Mesothelial cell of epicardium (in vitro differentiated cells): ENCODE results near the gene TRIM41. TPM values are rescaled to one million over a fixed set of nuclear protein-coding genes. Genes with fewer than 3 reads are reported as not detected.

Experiments used
- DNase-seq, 2 experiments: peaks; one replicate each; pipeline ENCODE4 v3.0.0; 2021; ENCODE audit warnings: low spot score in 2 of 2; ENCODE audit not compliant: unreplicated experiment in 2 of 2
- H3K27ac Mint-ChIP-seq: 2 replicates; pipeline ENCODE4 v1.8.0; 2021; ENCODE audit warnings: mixed read lengths
- H3K27me3 Mint-ChIP-seq: 2 replicates; pipeline ENCODE4 v1.8.0; 2021; ENCODE audit warnings: low read depth, mixed read lengths
- H3K36me3 Mint-ChIP-seq: 2 replicates; pipeline ENCODE4 v1.8.0; 2021; ENCODE audit warnings: mixed read lengths
- H3K4me1 Mint-ChIP-seq: 2 replicates; pipeline ENCODE4 v1.8.0; 2021; ENCODE audit warnings: mixed read lengths
- H3K4me3 Mint-ChIP-seq: 2 replicates; pipeline ENCODE4 v1.8.0; 2021; ENCODE audit warnings: mild to moderate bottlenecking, moderate library complexity, mixed read lengths
- H3K9me3 Mint-ChIP-seq: 2 replicates; pipeline ENCODE4 v1.8.0; 2021; ENCODE audit warnings: mixed read lengths
- total RNA-seq: library from RNA; stranded (reverse); gene quantifications from 3 replicates; pipeline ENCODE4 v1.2.1, GENCODE V29; 2021
- TF ChIP-seq, protein P1 (sequence below): fragments of 200-600 bp; sonication (generic); IDR thresholded peaks from one replicate; pipeline ENCODE4 v1.5.0; 2021; ENCODE audit warnings: antibody characterized with exemption; ENCODE audit not compliant: unreplicated experiment

Gene TRIM41
- total RNA-seq, 1 donor from 2014 or later: 27.9 TPM

DNA sequence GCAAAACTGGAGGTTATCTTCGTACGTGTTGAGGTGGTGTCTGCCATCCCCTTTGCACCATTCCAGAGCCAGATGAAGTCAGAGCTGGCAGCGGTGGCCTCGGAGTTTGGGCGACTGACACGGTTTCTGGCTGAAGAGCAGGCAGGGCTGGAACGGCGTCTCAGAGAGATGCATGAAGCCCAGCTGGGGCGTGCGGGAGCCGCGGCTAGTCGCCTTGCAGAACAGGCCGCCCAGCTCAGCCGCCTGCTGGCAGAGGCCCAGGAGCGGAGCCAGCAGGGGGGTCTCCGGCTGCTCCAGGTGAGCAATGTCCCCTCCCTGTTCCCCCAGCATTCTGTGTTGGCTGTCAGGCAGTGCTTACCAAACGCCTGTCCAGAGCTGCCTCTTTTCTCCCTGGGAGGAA is 9.5 kb downstream of the TRIM41 start:
- no peaks in the 10 kb centered on the region for H3K9me3 Mint-ChIP-seq
- H3K27me3 Mint-ChIP-seq: no peaks in the 10 kb centered on the region
- H3K4me3 Mint-ChIP-seq: no peak overlapping the region
- no peak overlapping the region for H3K27ac Mint-ChIP-seq
- H3K4me1 Mint-ChIP-seq: no peaks in the 10 kb centered on the region
- peaks cover 32% of the 10 kb centered on the region for H3K36me3 Mint-ChIP-seq
- no peak for DNase-seq
- TF ChIP-seq, protein P1, sequence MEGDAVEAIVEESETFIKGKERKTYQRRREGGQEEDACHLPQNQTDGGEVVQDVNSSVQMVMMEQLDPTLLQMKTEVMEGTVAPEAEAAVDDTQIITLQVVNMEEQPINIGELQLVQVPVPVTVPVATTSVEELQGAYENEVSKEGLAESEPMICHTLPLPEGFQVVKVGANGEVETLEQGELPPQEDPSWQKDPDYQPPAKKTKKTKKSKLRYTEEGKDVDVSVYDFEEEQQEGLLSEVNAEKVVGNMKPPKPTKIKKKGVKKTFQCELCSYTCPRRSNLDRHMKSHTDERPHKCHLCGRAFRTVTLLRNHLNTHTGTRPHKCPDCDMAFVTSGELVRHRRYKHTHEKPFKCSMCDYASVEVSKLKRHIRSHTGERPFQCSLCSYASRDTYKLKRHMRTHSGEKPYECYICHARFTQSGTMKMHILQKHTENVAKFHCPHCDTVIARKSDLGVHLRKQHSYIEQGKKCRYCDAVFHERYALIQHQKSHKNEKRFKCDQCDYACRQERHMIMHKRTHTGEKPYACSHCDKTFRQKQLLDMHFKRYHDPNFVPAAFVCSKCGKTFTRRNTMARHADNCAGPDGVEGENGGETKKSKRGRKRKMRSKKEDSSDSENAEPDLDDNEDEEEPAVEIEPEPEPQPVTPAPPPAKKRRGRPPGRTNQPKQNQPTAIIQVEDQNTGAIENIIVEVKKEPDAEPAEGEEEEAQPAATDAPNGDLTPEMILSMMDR: no peak

DNA sequence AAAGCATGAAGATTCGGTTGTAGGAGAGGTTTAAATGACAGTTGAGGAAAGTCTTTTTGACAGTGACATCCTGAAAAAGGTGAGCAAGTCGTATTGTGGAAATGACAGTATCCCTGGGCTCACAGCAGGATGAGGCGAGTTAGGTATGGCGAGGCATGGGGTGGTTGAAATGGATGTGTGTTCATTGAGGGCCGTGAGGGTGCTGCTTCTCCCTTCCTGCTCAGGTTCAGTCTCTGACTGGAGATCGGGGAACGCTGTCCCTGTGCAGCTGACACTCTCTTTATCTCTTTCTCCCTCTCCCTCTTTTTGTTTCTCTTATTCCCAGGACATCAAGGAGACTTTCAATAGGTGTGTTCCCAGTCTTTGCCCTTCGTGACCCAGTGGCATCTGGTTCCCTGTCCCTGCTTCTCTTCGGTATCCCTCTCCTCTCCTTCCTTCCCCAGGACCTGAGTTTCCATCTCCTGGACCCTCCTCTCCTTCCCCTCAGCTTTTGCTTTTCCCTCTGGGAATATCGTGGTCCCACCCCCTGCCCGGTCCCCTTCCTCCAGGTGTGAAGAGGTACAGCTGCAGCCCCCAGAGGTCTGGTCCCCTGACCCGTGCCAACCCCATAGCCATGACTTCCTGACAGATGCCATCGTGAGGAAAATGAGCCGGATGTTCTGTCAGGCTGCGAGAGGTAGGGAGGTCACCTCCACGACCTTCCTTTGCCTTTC is 10.2 kb downstream of the TRIM41 start:
- Mint-ChIP-seq H3K9me3 (no peaks in the 10 kb centered on the region), H3K27me3 (no peaks in the 10 kb centered on the region), H3K4me3 (no peak overlapping the region), H3K4me1 (no peaks in the 10 kb centered on the region), H3K36me3 (peaks cover 37% of the 10 kb centered on the region), H3K27ac (peak overlapping the region; percentile 16)
- DNase-seq: no peak
- TF ChIP-seq, protein P1: no peak

DNA sequence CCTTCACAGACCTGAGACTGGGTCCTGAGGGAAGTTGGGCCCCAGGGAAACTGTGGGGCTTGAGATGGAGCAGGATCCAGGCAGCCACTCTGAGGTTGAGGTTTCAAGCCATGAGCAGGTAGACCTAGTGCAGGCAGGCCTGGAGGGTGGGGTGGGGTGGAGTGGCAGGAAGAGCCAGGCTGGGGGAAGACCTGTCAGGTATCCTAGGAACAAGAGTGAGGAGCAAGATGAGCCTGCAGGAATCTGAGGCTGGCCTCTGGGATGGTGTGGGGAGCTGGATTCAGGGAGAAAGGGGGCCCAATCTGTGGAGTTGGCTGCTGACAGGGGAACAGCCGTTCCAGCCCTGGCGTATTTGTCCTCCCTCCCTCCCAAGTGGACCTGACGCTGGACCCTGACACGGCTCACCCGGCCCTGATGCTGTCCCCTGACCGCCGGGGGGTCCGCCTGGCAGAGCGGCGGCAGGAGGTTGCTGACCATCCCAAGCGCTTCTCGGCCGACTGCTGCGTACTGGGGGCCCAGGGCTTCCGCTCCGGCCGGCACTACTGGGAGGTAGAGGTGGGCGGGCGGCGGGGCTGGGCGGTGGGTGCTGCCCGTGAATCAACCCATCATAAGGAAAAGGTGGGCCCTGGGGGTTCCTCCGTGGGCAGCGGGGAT is 10.8 kb downstream of the TRIM41 start:
- Mint-ChIP-seq H3K4me1 (no peaks in the 10 kb centered on the region), H3K36me3 (peaks cover 41% of the 10 kb centered on the region)

DNA sequence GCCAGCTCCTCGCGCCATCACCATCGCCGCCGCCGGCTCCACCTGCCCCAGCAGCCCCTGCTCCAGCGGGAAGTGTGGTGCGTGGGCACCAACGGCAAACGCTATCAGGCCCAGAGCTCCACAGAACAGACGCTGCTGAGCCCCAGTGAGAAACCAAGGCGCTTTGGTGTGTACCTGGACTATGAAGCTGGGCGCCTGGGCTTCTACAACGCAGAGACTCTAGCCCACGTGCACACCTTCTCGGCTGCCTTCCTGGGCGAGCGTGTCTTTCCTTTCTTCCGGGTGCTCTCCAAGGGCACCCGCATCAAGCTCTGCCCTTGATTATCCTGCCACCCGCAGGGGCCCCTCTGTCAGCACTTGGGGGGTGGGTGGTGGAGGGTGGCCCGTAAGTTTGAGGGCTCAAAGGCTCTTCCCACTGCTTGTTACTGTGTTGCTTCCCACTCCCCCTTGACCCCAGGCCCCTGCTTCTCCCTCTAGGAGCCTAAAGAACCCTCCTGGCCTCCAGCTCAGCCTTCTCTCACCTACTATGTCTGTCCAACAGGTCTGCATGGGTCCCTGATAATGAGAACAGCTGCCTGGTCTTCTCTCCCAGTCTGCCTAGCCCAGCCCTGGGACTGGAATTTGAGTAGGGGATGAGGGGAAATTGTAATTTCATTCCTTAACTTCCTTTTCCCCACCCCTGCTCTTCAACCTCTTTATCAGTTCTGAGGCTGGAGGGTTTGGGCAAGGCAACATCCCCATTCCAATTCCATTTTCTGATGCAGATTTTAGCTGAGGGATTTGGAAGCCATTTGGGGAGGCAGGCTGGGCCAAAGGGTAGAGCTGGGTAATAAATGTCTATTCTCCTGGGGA is 11.6 kb downstream of the TRIM41 start:
- TF ChIP-seq, protein P1: no peak
- H3K27ac Mint-ChIP-seq: peak overlapping the region; percentile 73
- H3K36me3 Mint-ChIP-seq: peaks cover 44% of the 10 kb centered on the region
- no peak overlapping the region for H3K4me3 Mint-ChIP-seq
- no peaks in the 10 kb centered on the region for H3K9me3 Mint-ChIP-seq
- no peaks in the 10 kb centered on the region for H3K27me3 Mint-ChIP-seq
- no peak for DNase-seq
- H3K4me1 Mint-ChIP-seq: peaks cover 2% of the 10 kb centered on the region

More for the DNA sequence above, 10.8 kb downstream of the TRIM41 start:
- H3K27ac Mint-ChIP-seq: no peak overlapping the region
- no peak overlapping the region for H3K4me3 Mint-ChIP-seq
- TF ChIP-seq, protein P1: no peak
- no peaks in the 10 kb centered on the region for H3K27me3 Mint-ChIP-seq
- no peak for DNase-seq
- H3K9me3 Mint-ChIP-seq: no peaks in the 10 kb centered on the region

DNA sequence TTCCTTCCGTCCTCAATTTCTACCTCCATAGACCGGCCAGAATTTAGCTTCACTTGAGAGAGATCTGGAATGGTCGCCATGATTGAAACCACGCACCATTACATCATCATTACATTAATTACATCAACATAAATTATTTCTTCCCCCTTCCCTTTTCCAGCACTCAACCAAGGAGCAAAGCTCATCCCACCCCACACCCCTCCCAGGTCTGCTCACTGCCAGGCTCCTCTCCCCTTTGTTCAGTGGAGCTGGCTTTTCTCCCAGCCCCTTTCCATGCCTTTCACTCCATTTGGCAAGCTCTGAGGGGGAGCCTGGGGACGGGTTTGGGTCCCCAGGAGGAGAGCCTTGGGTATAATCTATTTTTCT is 12.2 kb downstream of the TRIM41 start:
- H3K4me1 Mint-ChIP-seq: peaks cover 2% of the 10 kb centered on the region
- TF ChIP-seq, protein P1: no peak
- H3K4me3 Mint-ChIP-seq: no peak overlapping the region
- H3K27me3 Mint-ChIP-seq: no peaks in the 10 kb centered on the region
- peak overlapping the region; percentile 73 for H3K27ac Mint-ChIP-seq
- DNase-seq: no peak
- no peaks in the 10 kb centered on the region for H3K9me3 Mint-ChIP-seq
- H3K36me3 Mint-ChIP-seq: peaks cover 44% of the 10 kb centered on the region
